Astrocyte of the spinal cord (primary cell): ENCODE data around the gene WWTR1.

Source experiments
- DNase-seq: peaks from one replicate; pipeline ENCODE4 v3.0.0; 2011; ENCODE audit warnings: low read depth, low spot score
- H3K4me3 ChIP-seq: 2 replicates; pipeline ENCODE4 v1.5.1; 2011; ENCODE audit warnings: low read depth, mild to moderate bottlenecking, low read length, moderate library complexity
- CTCF ChIP-seq: IDR thresholded peaks from 2 replicates; pipeline ENCODE4 v1.5.1; 2012; ENCODE audit warnings: low read depth, mild to moderate bottlenecking, low read length, inconsistent platforms
- in situ Hi-C: cut with HindIII; loops from 2 replicates; pipeline ENCODE4 v1.10.0; 2017; ENCODE audit warnings: low sequenced_read_pairs

WWTR1 gene

GRCh38 chr3:149667576-149667975 lies 9.8 kb upstream of the WWTR1 start:
- in situ Hi-C loops = no loop called here
- DNase-seq = no peak
- no peak for TF ChIP-seq CTCF
- no peak overlapping the region for H3K4me3 ChIP-seq

- in situ Hi-C loops = no loop called here
- no peak for TF ChIP-seq CTCF
- H3K4me3 ChIP-seq = no peak overlapping the region
- no peak for DNase-seq
These were observed 6.1 kb upstream of the WWTR1 start for GRCh38 chr3:149663966-149664365.

DNA sequence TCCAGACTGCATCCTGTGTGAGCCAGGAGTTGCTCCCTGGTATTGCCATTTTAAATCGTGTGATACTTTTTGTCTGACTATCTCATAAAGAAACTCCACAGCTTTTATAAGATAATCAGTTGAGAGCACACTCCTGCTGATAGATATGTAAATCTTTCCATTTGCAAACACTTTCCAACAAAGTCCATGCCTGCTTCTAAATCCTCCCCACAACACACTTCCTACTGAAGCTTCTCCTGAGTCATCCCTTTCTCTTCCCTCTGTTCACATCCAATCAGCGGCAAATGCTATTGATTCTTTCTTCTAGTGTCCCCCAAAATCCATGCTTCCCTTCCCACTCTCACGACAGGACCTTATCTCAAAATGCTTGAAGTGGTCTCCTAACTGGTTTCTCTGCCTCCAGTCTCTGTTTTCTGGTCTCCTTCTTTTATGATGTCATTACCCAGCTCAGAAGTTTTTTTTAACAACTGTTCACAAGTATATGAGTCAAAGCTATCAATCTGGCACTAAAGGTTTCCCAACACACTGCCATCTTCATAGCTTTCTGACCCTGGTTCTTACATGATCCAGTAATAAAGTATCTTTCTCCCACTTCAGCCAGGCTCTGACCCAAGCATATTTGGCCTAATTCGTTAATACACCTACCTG lies 4.5 kb upstream of the WWTR1 start:
- in situ Hi-C loops = no loop called here
- no peak overlapping the region for H3K4me3 ChIP-seq
- TF ChIP-seq CTCF = no peak
- no peak for DNase-seq

GRCh38 chr3:149660462-149660861 lies 2.6 kb upstream of the WWTR1 start:
- no peak for TF ChIP-seq CTCF
- in situ Hi-C loops = no loop called here
- H3K4me3 ChIP-seq = no peak overlapping the region
- DNase-seq = no peak

DNA sequence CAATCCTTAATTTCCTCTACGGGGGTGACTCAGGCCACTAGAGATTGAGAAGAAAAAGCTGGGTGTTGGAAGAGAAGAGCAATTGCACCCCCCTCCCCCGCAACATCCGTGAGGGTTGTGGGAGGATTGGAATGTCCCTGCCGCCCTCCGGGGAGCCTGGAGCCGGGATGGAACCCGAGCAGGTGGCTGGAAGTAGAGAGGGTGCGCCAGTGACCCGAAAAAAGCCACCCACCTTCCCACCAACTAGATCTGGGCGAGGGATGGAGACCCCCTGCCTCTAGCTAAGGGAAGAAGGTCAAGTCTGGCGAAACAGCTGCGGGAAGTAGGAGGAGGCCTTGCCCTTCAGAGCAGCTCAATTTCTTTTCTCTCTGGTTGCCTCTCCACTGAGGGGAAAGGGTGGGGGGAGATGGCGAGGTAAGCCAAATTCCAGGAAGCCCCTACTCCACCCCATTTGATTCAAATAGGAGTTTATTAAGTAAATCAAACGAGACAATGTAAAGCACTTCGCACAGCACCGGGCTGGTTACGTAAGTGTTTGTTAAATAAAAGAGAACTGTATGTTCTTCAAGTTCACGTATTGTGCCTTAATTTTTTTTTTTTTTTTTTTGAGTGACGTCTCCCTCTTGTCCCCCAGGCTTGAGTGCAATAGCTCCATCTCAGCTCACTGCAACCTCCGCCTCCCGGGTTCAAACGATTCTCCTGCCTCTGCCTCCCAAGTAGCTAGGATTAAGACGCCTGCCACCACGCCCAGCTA lies 1.1 kb upstream of the WWTR1 start:
- TF ChIP-seq CTCF = no peak
- in situ Hi-C loops = no loop called here
- H3K4me3 ChIP-seq = peak overlapping the region; percentile 66
- DNase-seq = no peak

GRCh38 chr3:149657321-149657925 lies 402 bp downstream of the WWTR1 start:
- in situ Hi-C loops = no loop called here
- H3K4me3 ChIP-seq = peak overlapping the region; percentile 66
- no peak for TF ChIP-seq CTCF
- DNase-seq = peak; percentile 72
